ENCODE results near the gene TSHZ2.
"Not testable (repeated sequence)": the region's sequence is repeated elsewhere in the genome, so short reads cannot be mapped to it uniquely, and the experiment has no call there.

TSHZ2 gene

GRCh38 chr20:53323460-53323859, 351.3 kb downstream of the TSHZ2 start:
- DNase-seq; in situ Hi-C loops (cut with HindIII; ENCODE audit: low pct_ligation_motif_present, low pct_unique_long_range_greater_than_20kb, low sequenced_read_pairs): not testable (repeated sequence)

- in situ Hi-C loops (cut with HindIII; ENCODE audit: low pct_ligation_motif_present, low pct_unique_long_range_greater_than_20kb, low sequenced_read_pairs) = no loop called here
- no peak for DNase-seq
Measured at GRCh38 chr20:53324816-53325215, 352.7 kb downstream of the TSHZ2 start.

GRCh38 chr20:53328961-53329360, 356.8 kb downstream of the TSHZ2 start:
- in situ Hi-C loops (cut with HindIII; ENCODE audit: low pct_ligation_motif_present, low pct_unique_long_range_greater_than_20kb, low sequenced_read_pairs) = no loop called here
- no peak for DNase-seq

DNA sequence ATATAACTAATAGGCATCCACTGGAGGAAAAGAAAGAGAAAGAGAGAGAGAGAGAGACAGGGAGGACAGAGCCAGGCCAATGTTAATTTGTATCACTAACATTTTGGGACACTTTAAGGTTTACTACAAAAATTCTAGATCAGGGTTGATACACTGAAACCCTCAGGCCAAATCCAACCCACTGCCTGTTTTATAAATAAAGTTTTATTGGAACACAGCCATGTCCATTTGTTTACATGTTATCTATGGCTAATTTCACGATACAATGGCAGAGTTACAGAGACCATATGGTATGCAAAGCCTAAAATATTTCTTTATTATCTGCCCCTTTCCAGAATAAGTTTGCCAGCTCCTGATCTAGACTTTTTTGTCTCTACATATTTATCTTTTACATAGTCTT, 357.6 kb downstream of the TSHZ2 start:
- in situ Hi-C loops (cut with HindIII; ENCODE audit: low pct_ligation_motif_present, low pct_unique_long_range_greater_than_20kb, low sequenced_read_pairs) = no loop called here

GRCh38 chr20:53330601-53331140, 358.5 kb downstream of the TSHZ2 start:
- in situ Hi-C loops (cut with HindIII; ENCODE audit: low pct_ligation_motif_present, low pct_unique_long_range_greater_than_20kb, low sequenced_read_pairs) = no loop called here

More for the DNA sequence above, 357.6 kb downstream of the TSHZ2 start:
- DNase-seq = no peak

GRCh38 chr20:53331151-53331973, 359.2 kb downstream of the TSHZ2 start:
- peak; percentile 16 for DNase-seq
- in situ Hi-C loops (cut with HindIII; ENCODE audit: low pct_ligation_motif_present, low pct_unique_long_range_greater_than_20kb, low sequenced_read_pairs) = no loop called here

More at GRCh38 chr20:53330601-53331140, 358.5 kb downstream of the TSHZ2 start:
- DNase-seq = no peak

GRCh38 chr20:53332022-53332837, 360.1 kb downstream of the TSHZ2 start:
- in situ Hi-C loops (cut with HindIII; ENCODE audit: low pct_ligation_motif_present, low pct_unique_long_range_greater_than_20kb, low sequenced_read_pairs) = no loop called here
- DNase-seq = no peak

- no peak for DNase-seq
- in situ Hi-C loops (cut with HindIII; ENCODE audit: low pct_ligation_motif_present, low pct_unique_long_range_greater_than_20kb, low sequenced_read_pairs) = no loop called here
Measured at GRCh38 chr20:53334861-53335260, 362.7 kb downstream of the TSHZ2 start.

- in situ Hi-C loops (cut with HindIII; ENCODE audit: low pct_ligation_motif_present, low pct_unique_long_range_greater_than_20kb, low sequenced_read_pairs) = no loop called here
Measured at GRCh38 chr20:53335555-53335954, 363.4 kb downstream of the TSHZ2 start.

GRCh38 chr20:53336892-53337291, 364.7 kb downstream of the TSHZ2 start:
- in situ Hi-C loops (cut with HindIII; ENCODE audit: low pct_ligation_motif_present, low pct_unique_long_range_greater_than_20kb, low sequenced_read_pairs) = no loop called here
- DNase-seq = no peak

More at GRCh38 chr20:53335555-53335954, 363.4 kb downstream of the TSHZ2 start:
- no peak for DNase-seq

DNA sequence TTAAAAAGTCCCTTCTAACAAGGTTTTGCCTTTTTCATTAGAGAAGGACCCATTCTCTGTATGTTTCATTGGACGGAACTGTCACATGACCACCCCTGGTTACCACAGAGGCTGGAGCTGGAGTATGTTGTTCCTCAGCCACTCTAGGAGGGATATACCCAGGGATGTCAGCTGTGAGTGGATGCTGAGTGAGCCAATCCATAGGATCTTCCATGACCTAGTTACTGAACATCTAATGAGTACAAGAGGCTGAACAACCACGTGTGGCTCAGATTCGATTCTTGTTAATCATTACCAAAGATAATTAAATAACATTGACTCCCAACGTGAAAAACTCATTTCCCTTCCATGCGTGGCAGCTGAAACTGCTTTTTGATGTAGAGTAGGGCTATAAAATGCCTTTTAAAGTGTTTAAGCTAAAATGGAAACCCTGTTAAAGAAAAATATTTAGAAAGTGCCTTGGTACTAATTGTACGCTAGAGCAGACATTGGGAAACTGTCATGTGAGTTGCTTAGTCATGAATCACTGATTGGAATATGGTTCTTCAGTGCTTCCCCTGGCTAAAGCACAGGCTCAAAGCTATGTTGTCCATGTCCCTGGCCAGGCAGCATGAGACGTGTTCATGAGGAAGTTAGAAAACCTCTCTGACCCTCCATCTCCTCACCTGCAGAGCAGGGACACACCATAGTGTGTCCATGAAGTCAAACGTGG, 365.4 kb downstream of the TSHZ2 start:
- in situ Hi-C loops (cut with HindIII; ENCODE audit: low pct_ligation_motif_present, low pct_unique_long_range_greater_than_20kb, low sequenced_read_pairs) = no loop called here
- no peak for DNase-seq

- in situ Hi-C loops (cut with HindIII; ENCODE audit: low pct_ligation_motif_present, low pct_unique_long_range_greater_than_20kb, low sequenced_read_pairs) = no loop called here
- no peak for DNase-seq
Measured at GRCh38 chr20:53338716-53339115, 366.6 kb downstream of the TSHZ2 start.

GRCh38 chr20:53342429-53342828, 370.3 kb downstream of the TSHZ2 start:
- in situ Hi-C loops (cut with HindIII; ENCODE audit: low pct_ligation_motif_present, low pct_unique_long_range_greater_than_20kb, low sequenced_read_pairs) = no loop called here
- no peak for DNase-seq

- in situ Hi-C loops (cut with HindIII; ENCODE audit: low pct_ligation_motif_present, low pct_unique_long_range_greater_than_20kb, low sequenced_read_pairs) = no loop called here
- DNase-seq = no peak
Measured at GRCh38 chr20:53343448-53343847, 371.3 kb downstream of the TSHZ2 start.

GRCh38 chr20:53344891-53345290, 372.7 kb downstream of the TSHZ2 start:
- DNase-seq = no peak
- in situ Hi-C loops (cut with HindIII; ENCODE audit: low pct_ligation_motif_present, low pct_unique_long_range_greater_than_20kb, low sequenced_read_pairs) = no loop called here

DNA sequence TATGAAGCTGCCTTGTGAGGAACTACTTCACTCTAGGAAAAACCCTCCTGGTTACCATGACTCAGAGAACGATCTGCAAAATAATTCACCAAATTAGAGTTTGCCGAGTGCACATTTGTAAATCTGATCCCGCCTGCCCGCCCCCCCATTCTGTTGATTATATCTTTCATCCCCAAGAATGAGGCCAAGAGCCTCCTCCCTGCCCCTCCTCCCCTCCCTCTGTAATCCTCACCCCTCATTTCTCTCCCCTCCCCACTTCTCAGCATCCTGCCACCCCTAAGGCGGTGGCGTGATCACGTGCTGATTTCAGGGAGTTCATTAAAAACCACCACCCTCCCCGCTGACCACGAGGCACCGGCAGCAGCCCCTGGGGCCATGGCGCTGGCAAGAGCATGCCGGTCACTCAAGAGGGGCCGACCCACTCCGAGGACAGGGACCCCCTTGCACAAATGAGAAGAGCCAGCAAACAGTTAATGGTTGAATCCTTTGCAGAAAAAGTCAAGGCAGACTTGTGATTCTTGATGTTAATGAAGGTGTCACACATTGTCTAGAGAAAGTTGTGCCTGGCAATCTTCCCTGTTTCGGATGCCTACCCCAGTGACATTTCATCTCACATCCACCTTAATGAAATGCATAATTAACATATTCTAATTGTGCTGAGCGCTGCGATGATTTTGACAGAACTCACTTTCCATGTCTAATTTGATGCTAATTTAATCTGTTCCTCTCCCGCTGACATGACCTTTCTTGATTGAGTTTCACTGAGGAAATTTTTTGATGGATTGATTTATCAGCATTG, 373.6 kb downstream of the TSHZ2 start:
- no peak for DNase-seq
- in situ Hi-C loops (cut with HindIII; ENCODE audit: low pct_ligation_motif_present, low pct_unique_long_range_greater_than_20kb, low sequenced_read_pairs) = no loop called here

- in situ Hi-C loops (cut with HindIII; ENCODE audit: low pct_ligation_motif_present, low pct_unique_long_range_greater_than_20kb, low sequenced_read_pairs) = no loop called here
- DNase-seq = no peak
Measured at GRCh38 chr20:53346335-53346648, 374.1 kb downstream of the TSHZ2 start.

DNA sequence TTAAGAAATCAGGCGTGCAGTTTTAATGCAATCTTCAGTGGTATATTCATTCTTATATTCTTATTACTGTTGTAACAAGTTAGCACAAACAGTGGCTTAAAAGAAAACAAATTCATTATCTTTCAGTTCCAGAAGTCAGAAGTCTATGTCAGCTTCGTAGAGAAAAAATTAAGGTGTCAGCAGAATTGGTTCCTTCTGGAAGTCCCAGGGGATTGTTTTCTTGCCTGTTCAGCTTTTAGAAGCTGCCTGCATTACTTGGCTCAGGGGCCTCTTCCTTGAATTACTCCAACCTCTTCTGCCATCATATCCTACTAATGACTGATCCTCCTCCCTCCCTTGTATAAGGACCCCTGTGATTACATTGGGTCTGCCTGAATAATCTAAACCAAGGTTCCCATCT, 377.6 kb downstream of the TSHZ2 start:
- in situ Hi-C loops (cut with HindIII; ENCODE audit: low pct_ligation_motif_present, low pct_unique_long_range_greater_than_20kb, low sequenced_read_pairs) = no loop called here
- no peak for DNase-seq

All from ACHN (cell line).